ENCODE measurements around the gene OXCT2.

DNA sequence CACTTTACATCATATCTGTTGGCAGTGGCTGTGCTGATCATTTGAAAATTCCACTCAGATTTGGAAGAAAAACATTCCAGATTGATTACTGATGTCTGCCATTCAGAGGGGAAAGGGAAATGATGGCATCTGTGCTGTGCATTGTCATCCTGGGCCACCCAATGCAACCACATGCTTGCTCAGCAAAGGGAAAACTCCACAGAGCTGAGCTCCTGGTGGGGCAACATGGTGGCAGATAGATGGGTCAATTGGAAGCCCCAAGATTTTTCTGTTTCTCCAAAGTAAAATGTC lies 11.8 kb downstream of the OXCT2 start:
- TF ChIP-seq YY1 (IDR thresholded peaks at IDR 0.05) (no peak), SP1 (IDR thresholded peaks at IDR 0.05) (no peak), JUND (IDR thresholded peaks at IDR 0.05) (no peak), HNF4A (conservative IDR thresholded peaks at IDR 0.05) (no peak)
- TF ChIP-seq, protein P1, sequence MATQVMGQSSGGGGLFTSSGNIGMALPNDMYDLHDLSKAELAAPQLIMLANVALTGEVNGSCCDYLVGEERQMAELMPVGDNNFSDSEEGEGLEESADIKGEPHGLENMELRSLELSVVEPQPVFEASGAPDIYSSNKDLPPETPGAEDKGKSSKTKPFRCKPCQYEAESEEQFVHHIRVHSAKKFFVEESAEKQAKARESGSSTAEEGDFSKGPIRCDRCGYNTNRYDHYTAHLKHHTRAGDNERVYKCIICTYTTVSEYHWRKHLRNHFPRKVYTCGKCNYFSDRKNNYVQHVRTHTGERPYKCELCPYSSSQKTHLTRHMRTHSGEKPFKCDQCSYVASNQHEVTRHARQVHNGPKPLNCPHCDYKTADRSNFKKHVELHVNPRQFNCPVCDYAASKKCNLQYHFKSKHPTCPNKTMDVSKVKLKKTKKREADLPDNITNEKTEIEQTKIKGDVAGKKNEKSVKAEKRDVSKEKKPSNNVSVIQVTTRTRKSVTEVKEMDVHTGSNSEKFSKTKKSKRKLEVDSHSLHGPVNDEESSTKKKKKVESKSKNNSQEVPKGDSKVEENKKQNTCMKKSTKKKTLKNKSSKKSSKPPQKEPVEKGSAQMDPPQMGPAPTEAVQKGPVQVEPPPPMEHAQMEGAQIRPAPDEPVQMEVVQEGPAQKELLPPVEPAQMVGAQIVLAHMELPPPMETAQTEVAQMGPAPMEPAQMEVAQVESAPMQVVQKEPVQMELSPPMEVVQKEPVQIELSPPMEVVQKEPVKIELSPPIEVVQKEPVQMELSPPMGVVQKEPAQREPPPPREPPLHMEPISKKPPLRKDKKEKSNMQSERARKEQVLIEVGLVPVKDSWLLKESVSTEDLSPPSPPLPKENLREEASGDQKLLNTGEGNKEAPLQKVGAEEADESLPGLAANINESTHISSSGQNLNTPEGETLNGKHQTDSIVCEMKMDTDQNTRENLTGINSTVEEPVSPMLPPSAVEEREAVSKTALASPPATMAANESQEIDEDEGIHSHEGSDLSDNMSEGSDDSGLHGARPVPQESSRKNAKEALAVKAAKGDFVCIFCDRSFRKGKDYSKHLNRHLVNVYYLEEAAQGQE (IDR thresholded peaks at IDR 0.05), result no peak
- TF ChIP-seq, protein P2, sequence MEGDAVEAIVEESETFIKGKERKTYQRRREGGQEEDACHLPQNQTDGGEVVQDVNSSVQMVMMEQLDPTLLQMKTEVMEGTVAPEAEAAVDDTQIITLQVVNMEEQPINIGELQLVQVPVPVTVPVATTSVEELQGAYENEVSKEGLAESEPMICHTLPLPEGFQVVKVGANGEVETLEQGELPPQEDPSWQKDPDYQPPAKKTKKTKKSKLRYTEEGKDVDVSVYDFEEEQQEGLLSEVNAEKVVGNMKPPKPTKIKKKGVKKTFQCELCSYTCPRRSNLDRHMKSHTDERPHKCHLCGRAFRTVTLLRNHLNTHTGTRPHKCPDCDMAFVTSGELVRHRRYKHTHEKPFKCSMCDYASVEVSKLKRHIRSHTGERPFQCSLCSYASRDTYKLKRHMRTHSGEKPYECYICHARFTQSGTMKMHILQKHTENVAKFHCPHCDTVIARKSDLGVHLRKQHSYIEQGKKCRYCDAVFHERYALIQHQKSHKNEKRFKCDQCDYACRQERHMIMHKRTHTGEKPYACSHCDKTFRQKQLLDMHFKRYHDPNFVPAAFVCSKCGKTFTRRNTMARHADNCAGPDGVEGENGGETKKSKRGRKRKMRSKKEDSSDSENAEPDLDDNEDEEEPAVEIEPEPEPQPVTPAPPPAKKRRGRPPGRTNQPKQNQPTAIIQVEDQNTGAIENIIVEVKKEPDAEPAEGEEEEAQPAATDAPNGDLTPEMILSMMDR (IDR thresholded peaks at IDR 0.05; ENCODE audit: low read depth, low read length, missing input control), result no peak
- TF ChIP-seq, protein P3, sequence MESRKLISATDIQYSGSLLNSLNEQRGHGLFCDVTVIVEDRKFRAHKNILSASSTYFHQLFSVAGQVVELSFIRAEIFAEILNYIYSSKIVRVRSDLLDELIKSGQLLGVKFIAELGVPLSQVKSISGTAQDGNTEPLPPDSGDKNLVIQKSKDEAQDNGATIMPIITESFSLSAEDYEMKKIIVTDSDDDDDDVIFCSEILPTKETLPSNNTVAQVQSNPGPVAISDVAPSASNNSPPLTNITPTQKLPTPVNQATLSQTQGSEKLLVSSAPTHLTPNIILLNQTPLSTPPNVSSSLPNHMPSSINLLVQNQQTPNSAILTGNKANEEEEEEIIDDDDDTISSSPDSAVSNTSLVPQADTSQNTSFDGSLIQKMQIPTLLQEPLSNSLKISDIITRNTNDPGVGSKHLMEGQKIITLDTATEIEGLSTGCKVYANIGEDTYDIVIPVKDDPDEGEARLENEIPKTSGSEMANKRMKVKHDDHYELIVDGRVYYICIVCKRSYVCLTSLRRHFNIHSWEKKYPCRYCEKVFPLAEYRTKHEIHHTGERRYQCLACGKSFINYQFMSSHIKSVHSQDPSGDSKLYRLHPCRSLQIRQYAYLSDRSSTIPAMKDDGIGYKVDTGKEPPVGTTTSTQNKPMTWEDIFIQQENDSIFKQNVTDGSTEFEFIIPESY (IDR thresholded peaks at IDR 0.05), result no peak
- TF ChIP-seq, protein P4, sequence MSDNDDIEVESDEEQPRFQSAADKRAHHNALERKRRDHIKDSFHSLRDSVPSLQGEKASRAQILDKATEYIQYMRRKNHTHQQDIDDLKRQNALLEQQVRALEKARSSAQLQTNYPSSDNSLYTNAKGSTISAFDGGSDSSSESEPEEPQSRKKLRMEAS (IDR thresholded peaks at IDR 0.05), result no peak
